ENCODE data around the gene CALML6. TPM values are rescaled to one million over a fixed set of nuclear protein-coding genes. Genes with fewer than 3 reads are reported as not detected.

The CALML6 gene
- total and polyA plus RNA-seq, 2 of the 4 experiments (the other 2 are of a cell fraction), result 0.91 TPM; not detected in 1

GRCh38 chr1:1922702-1922955, 7.6 kb downstream of the CALML6 start:
- CTCF ChIA-PET, result interaction anchor here (1.1 kb wide), 1 partner anchor 218 kb away, joined by 3 read pairs; no protein-coding TSS in a partner anchor
- Histone ChIP-seq H3K14ac (replicated peaks; ENCODE audit: low read depth, low read length) (no peak overlapping the region), H3K9me1 (ENCODE audit: insufficient read depth, low read length) (peaks cover 4% of the 10 kb centered on the region; the same call in 1 of the 2 replicates), H4K8ac (ENCODE audit: low read depth in 2 of 2, low read length in 2 of 2) (no peak overlapping the region), H2BK5ac (ENCODE audit: low read depth, low read length, poor library complexity, severe bottlenecking) (no peak overlapping the region), H3K56ac (ENCODE audit: extremely low read depth, insufficient read depth, low read length) (no peak overlapping the region), H2AFZ (replicated peaks; ENCODE audit: low read length, poor library complexity) (no peak overlapping the region), H3K4me1 (ENCODE audit: control insufficient read depth, insufficient read depth, low read length) (peaks cover 2% of the 10 kb centered on the region; the same call in 1 of the 2 replicates), H2BK20ac (ENCODE audit: low read depth, low read length) (no peak overlapping the region), H3K9me3 (ENCODE audit: control insufficient read depth, insufficient read depth, low read length) (no peaks in the 10 kb centered on the region), H4K91ac (ENCODE audit: insufficient read depth, low read depth, low read length) (no peak overlapping the region), H3K79me1 (ENCODE audit: low read depth in 1 of 2, low read length in 2 of 2) (no peaks in the 10 kb centered on the region), H2BK15ac (ENCODE audit: low read depth, low read length) (no peak overlapping the region), H3K4me3 (ENCODE audit: insufficient read depth, low read depth, low read length) (no peak overlapping the region), H3K18ac (ENCODE audit: low read depth, low read length) (no peak overlapping the region), H3K36me3 (ENCODE audit: control insufficient read depth, insufficient read depth, low read length) (no peaks in the 10 kb centered on the region), H4K20me1 (ENCODE audit: insufficient read depth, low read length) (no peaks in the 10 kb centered on the region), H3K27me3 (ENCODE audit: control insufficient read depth, insufficient read depth, low read length) (peaks cover 5% of the 10 kb centered on the region; the same call in 1 of the 2 replicates), H4K5ac (ENCODE audit: low read depth, low read length) (no peak overlapping the region), H3K23ac (ENCODE audit: low read depth, low read length) (no peak overlapping the region), H3K27ac (ENCODE audit: insufficient read depth, low read length) (no peak overlapping the region), H3K4me2 (ENCODE audit: low read depth, low read length) (no peak overlapping the region), H2BK120ac (ENCODE audit: low read depth, low read length) (no peak overlapping the region), H2AK5ac (ENCODE audit: low read depth, low read length) (no peak overlapping the region), H3K4ac (ENCODE audit: low read depth, low read length) (no peak overlapping the region), H2AK9ac (replicated peaks; ENCODE audit: low read depth, low read length, poor library complexity) (no peak overlapping the region), H3K9ac (ENCODE audit: low read depth, low read length) (no peak overlapping the region)
- ATAC-seq (ENCODE audit: low read depth), result no peak
- POLR2A ChIA-PET (ENCODE audit: unreplicated experiment), result no interaction called here
- dilution Hi-C loops (cut with HindIII; ENCODE audit: low sequenced_read_pairs, unreplicated experiment), result no loop called here
- no CpG with 5 or more reads among the region's 6 CpGs for WGBS, 2 experiments (ENCODE audit: extremely low coverage in 2 of 2, insufficient read length in 1 of 2)
- DNase-seq, result no peak
- no peak for TF ChIP-seq CEBPB (IDR thresholded peaks at IDR 0.05; ENCODE audit: low read depth, low read length)
- no peak for TF ChIP-seq SMC3 (IDR thresholded peaks at IDR 0.05; ENCODE audit: low read depth, low read length)
- TF ChIP-seq BHLHE40 (IDR thresholded peaks at IDR 0.05; ENCODE audit: low read depth, low read length), result no peak
- no peak for TF ChIP-seq RFX5 (IDR thresholded peaks at IDR 0.05; ENCODE audit: low read depth, low read length)
- TF ChIP-seq RAD21 (IDR thresholded peaks at IDR 0.05; ENCODE audit: low read length), result no peak
- TF ChIP-seq POLR2A (IDR thresholded peaks at IDR 0.05; ENCODE audit: low read depth, low read length), result no peak
- TF ChIP-seq MAZ (IDR thresholded peaks at IDR 0.05; ENCODE audit: borderline replicate concordance, low read depth, low read length), result no peak
- no peak for TF ChIP-seq CHD1 (IDR thresholded peaks at IDR 0.05; ENCODE audit: low read depth, low read length)
- TF ChIP-seq ELK1 (IDR thresholded peaks at IDR 0.05; ENCODE audit: borderline replicate concordance, low read depth, low read length), result no peak
- no peak for TF ChIP-seq RCOR1 (IDR thresholded peaks at IDR 0.05; ENCODE audit: insufficient replicate concordance, low read length)
- TF ChIP-seq CTCF (conservative IDR thresholded peaks at IDR 0.05; ENCODE audit: low read depth, low read length), result no peak
- no peak for TF ChIP-seq MAFK (IDR thresholded peaks at IDR 0.05; ENCODE audit: low read depth, low read length)
- TF ChIP-seq FOS (IDR thresholded peaks at IDR 0.05; ENCODE audit: low read depth, low read length), result no peak
- TF ChIP-seq NFE2L2 (IDR thresholded peaks at IDR 0.05; ENCODE audit: low read depth, low read length), result no peak
- no TSS peak for BruUV-seq (replicated peaks)
- intact Hi-C loops (cut with micrococcal nuclease), result no loop called here
- in situ Hi-C loops (cut with MboI; ENCODE audit: low sequenced_read_pairs), result no loop called here

Measured in IMR-90 (cell line).